A673 (cell line): ENCODE data around the gene SPTLC2. TPM values are rescaled to one million over a fixed set of nuclear protein-coding genes. Genes with fewer than 3 reads are reported as not detected.
"Not testable (repeated sequence)": the region's sequence is repeated elsewhere in the genome, so short reads cannot be mapped to it uniquely, and the experiment has no call there.

Experiments used
- BruUV-seq: library from RNA; stranded (reverse); fragments of 400-500 nt; replicated peaks from 2 replicates; lab custom pipeline; 2021; lab: Mats Ljungman, UMichigan
- CTCF ChIA-PET: fragments of 300-600 bp; sonication (Branson Sonifier 250); formaldehyde crosslinking; loops from one replicate; lab custom pipeline; 2022; ENCODE audit warnings: antibody characterized with exemption; lab: Charles Lee
- POLR2A ChIA-PET: fragments of 300-600 bp; sonication (Branson Sonifier 250); formaldehyde crosslinking; loops from one replicate; lab custom pipeline; 2022; ENCODE audit warnings: antibody characterized with exemption; ENCODE audit not compliant: low non-redundant PET; lab: Charles Lee
- DNase-seq: peaks from one replicate; pipeline ENCODE4 v3.0.0-alpha.2; 2015; ENCODE audit warnings: low spot score
- H3K27ac ChIP-seq: fragments of 200-600 bp; sonication (generic); 2 replicates; pipeline ENCODE4 v1.5.1; 2016; ENCODE audit warnings: mixed run types, low read depth, mild to moderate bottlenecking, mixed read lengths, antibody characterized with exemption, low read length; ENCODE audit not compliant: poor library complexity, severe bottlenecking
- H3K27me3 ChIP-seq: fragments of 200-600 bp; sonication (generic); replicated peaks from 2 replicates; pipeline ENCODE4 v1.6.1; 2017; ENCODE audit warnings: mixed run types, low read depth, mild to moderate bottlenecking, mixed read lengths, antibody characterized with exemption, low read length; ENCODE audit not compliant: insufficient read depth, poor library complexity
- H3K36me3 ChIP-seq: fragments of 200-600 bp; sonication (generic); 2 replicates; pipeline ENCODE4 v1.6.1; 2016; ENCODE audit warnings: mixed run types, mild to moderate bottlenecking, mixed read lengths, antibody characterized with exemption, low read length; ENCODE audit not compliant: insufficient read depth, poor library complexity, severe bottlenecking
- H3K4me1 ChIP-seq: fragments of 200-600 bp; sonication (generic); 2 replicates; pipeline ENCODE4 v1.6.1; 2017; ENCODE audit warnings: mixed run types, mild to moderate bottlenecking, mixed read lengths, antibody characterized with exemption, low read length; ENCODE audit not compliant: insufficient read depth, poor library complexity, severe bottlenecking
- H3K4me3 ChIP-seq: fragments of 200-600 bp; sonication (generic); 2 replicates; pipeline ENCODE4 v1.5.1; 2016; ENCODE audit warnings: low read depth, mixed run types, mild to moderate bottlenecking, mixed read lengths, low read length; ENCODE audit not compliant: poor library complexity, severe bottlenecking
- H3K9me3 ChIP-seq: fragments of 200-600 bp; sonication (generic); 2 replicates; pipeline ENCODE4 v1.6.1; 2016; ENCODE audit warnings: mixed run types, low read depth, mild to moderate bottlenecking, mixed read lengths, antibody characterized with exemption, low read length; ENCODE audit not compliant: poor library complexity, severe bottlenecking
- EZH2 ChIP-seq: fragments of 200-600 bp; sonication (generic); IDR thresholded peaks from 2 replicates; pipeline ENCODE4 v1.6.1; 2017; ENCODE audit warnings: borderline replicate concordance, low read depth, mild to moderate bottlenecking, mixed read lengths, antibody characterized with exemption, low read length; ENCODE audit not compliant: poor library complexity, severe bottlenecking
- intact Hi-C: fragments of 100-400 bp; cut with micrococcal nuclease; formaldehyde crosslinking; loops from one replicate; pipeline ENCODE4 v1.10.0; 2022; ENCODE audit not compliant: unreplicated experiment
- total RNA-seq: library from RNA; stranded (reverse); gene quantifications from 2 replicates; pipeline ENCODE4 v1.2.3, GENCODE V29; 2021
- TF ChIP-seq, protein P1 (sequence below): fragments of 300-800, 200-600 bp; sonication (generic); conservative IDR thresholded peaks from 2 replicates; pipeline ENCODE4 v1.5.1; 2017; ENCODE audit warnings: low read depth, mild to moderate bottlenecking, antibody characterized with exemption, low read length, moderate library complexity, mixed read lengths

The SPTLC2 gene
- total RNA-seq, 1 experiment from 2014 or later: 17.3 TPM

DNA sequence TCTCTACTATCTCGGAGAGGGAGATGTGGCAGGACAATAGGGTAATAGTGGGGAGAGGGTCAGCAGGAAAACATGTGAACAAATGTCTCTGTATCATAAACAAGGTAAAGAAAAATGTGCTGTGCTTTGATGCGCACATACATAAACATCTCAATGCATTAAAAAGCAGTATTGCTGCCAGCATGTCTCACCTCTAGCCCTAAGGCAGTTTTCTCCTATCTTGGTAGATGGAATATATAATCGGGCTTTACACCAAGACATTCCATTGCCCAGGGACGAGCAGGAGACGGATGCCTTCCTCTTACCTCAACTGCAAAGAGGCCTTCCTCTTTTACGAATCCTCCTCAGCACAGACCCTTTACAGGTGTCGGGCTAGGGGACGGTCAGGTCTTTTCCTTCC is 19.0 kb upstream of the SPTLC2 start:
- intact Hi-C loops, H3K36me3 ChIP-seq, CTCF ChIA-PET, H3K4me3 ChIP-seq, H3K27ac ChIP-seq, H3K27me3 ChIP-seq, POLR2A ChIA-PET, BruUV-seq, H3K4me1 ChIP-seq, DNase-seq: not testable (repeated sequence)
- H3K9me3 ChIP-seq: peaks cover 18% of the 10 kb centered on the region

- Histone ChIP-seq H3K27ac (no peak overlapping the region), H3K27me3 (no peaks in the 10 kb centered on the region), H3K4me3 (no peak overlapping the region), H3K9me3 (peaks cover 18% of the 10 kb centered on the region), H3K4me1 (no peaks in the 10 kb centered on the region), H3K36me3 (no peaks in the 10 kb centered on the region)
- BruUV-seq: no TSS peak
- TF ChIP-seq, protein P1, sequence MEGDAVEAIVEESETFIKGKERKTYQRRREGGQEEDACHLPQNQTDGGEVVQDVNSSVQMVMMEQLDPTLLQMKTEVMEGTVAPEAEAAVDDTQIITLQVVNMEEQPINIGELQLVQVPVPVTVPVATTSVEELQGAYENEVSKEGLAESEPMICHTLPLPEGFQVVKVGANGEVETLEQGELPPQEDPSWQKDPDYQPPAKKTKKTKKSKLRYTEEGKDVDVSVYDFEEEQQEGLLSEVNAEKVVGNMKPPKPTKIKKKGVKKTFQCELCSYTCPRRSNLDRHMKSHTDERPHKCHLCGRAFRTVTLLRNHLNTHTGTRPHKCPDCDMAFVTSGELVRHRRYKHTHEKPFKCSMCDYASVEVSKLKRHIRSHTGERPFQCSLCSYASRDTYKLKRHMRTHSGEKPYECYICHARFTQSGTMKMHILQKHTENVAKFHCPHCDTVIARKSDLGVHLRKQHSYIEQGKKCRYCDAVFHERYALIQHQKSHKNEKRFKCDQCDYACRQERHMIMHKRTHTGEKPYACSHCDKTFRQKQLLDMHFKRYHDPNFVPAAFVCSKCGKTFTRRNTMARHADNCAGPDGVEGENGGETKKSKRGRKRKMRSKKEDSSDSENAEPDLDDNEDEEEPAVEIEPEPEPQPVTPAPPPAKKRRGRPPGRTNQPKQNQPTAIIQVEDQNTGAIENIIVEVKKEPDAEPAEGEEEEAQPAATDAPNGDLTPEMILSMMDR: no peak
- no peak for TF ChIP-seq EZH2
- ChIA-PET CTCF (no interaction called here), POLR2A (no interaction called here)
- DNase-seq: no peak
- intact Hi-C loops: no loop called here
Observed at GRCh38 chr14:77630111-77630510, 13.7 kb upstream of the SPTLC2 start.

DNA sequence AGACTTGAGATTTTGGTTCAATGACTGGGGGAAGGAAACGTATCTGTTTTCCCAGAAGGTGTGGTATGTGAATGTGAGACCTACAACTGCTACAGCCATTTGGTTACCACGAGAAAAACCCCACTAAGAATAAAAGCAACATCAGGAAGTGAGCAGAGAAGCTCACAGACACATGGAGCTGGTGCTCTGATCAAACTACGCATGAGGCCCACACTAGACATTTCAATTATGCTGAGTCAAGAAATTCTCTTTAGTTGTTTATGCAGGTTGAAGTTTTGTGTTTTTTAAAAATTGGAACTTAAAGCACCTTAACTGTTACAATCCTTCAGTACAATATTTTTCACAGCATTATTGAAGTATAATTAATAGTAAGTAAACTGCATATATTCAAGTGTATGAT is 8.9 kb upstream of the SPTLC2 start:
- no peak overlapping the region for H3K4me3 ChIP-seq
- CTCF ChIA-PET: no interaction called here
- no peak for DNase-seq
- H3K4me1 ChIP-seq: no peaks in the 10 kb centered on the region
- POLR2A ChIA-PET: no interaction called here
- TF ChIP-seq, protein P1: no peak
- TF ChIP-seq EZH2: no peak
- intact Hi-C loops: no loop called here
- H3K27ac ChIP-seq: no peak overlapping the region
- no peaks in the 10 kb centered on the region for H3K9me3 ChIP-seq
- no TSS peak for BruUV-seq
- H3K36me3 ChIP-seq: no peaks in the 10 kb centered on the region
- H3K27me3 ChIP-seq: no peaks in the 10 kb centered on the region

DNA sequence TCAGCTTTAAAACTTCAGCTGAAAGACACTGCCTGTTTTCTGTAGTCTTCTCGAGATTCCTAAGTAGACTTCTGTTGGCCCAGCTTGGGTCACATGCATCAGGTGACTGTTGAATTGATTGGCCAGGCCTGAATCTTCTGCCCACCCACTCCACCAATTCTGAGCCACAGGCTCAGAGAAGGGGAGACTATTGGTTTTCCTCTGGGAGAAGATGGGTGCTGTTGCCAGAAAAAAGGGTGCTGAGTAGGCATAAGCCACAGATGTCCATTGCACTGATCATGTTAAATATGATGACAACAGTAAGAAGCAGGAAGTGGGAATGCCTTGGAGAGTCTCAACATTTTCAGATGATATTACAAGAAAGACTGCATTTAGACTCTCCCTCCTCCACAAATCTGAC is 6.8 kb upstream of the SPTLC2 start:
- Histone ChIP-seq H3K27me3 (no peaks in the 10 kb centered on the region), H3K4me3 (no peak overlapping the region), H3K36me3 (no peaks in the 10 kb centered on the region), H3K4me1 (no peaks in the 10 kb centered on the region), H3K27ac (no peak overlapping the region), H3K9me3 (no peaks in the 10 kb centered on the region)
- BruUV-seq: no TSS peak
- ChIA-PET CTCF (interaction anchor here (0.7 kb wide), 1 partner anchor 307 kb away, joined by 9 read pairs; no protein-coding TSS in a partner anchor), POLR2A (no interaction called here)
- no peak for DNase-seq
- intact Hi-C loops: no loop called here
- TF ChIP-seq, protein P1: no peak
- no peak for TF ChIP-seq EZH2
